HepG2 (cell line): Measurements from ENCODE around the gene AASS. TPM values are rescaled to one million over a fixed set of nuclear protein-coding genes. Genes with fewer than 3 reads are reported as not detected.
A peak's percentile ranks its signal among the peaks of the same experiment; 100 is the strongest.

Source experiments
- AHDC1 ChIP-seq: sonication (generic); formaldehyde crosslinking; IDR thresholded peaks from 2 replicates; pipeline ENCODE4 v1.5.1; 2020; ENCODE audit warnings: mild to moderate bottlenecking, missing genetic modification reagents, borderline replicate concordance
- CTCF ChIP-seq: sonication (generic); formaldehyde crosslinking; IDR thresholded peaks from 2 replicates; pipeline ENCODE4 v1.5.0; 2020; ENCODE audit warnings: mild to moderate bottlenecking, missing genetic modification reagents, moderate library complexity
- DDIT3 ChIP-seq: sonication (generic); formaldehyde crosslinking; IDR thresholded peaks from 2 replicates; pipeline ENCODE4 v1.4.0; 2020; ENCODE audit warnings: mild to moderate bottlenecking, missing genetic modification reagents
- HOXA3 ChIP-seq: sonication (generic); formaldehyde crosslinking; IDR thresholded peaks from 2 replicates; pipeline ENCODE4 v1.5.0; 2020; ENCODE audit warnings: missing genetic modification reagents
- HOXD1 ChIP-seq: sonication (generic); formaldehyde crosslinking; IDR thresholded peaks from 2 replicates; pipeline ENCODE4 v1.5.0; 2020; ENCODE audit warnings: missing genetic modification reagents
- JUND ChIP-seq: sonication (generic); formaldehyde crosslinking; IDR thresholded peaks from 2 replicates; pipeline ENCODE4 v1.8.0; 2022; ENCODE audit warnings: mild to moderate bottlenecking, missing genetic modification reagents
- MYPOP ChIP-seq: sonication (generic); formaldehyde crosslinking; IDR thresholded peaks from 2 replicates; pipeline ENCODE4 v1.8.1; 2023; ENCODE audit warnings: mild to moderate bottlenecking, moderate library complexity, missing genetic modification reagents
- RBM39 ChIP-seq: fragments of 200-400 bp; formaldehyde crosslinking; IDR thresholded peaks from one replicate; pipeline ENCODE4 v1.6.1; 2018; ENCODE audit warnings: antibody characterized with exemption, mild to moderate bottlenecking, low read depth, low read length; ENCODE audit not compliant: poor library complexity, severe bottlenecking
- RFXANK ChIP-seq: IDR thresholded peaks from 2 replicates; pipeline ENCODE4 v1.6.1; 2016
- RXRA ChIP-seq: sonication (generic); formaldehyde crosslinking; IDR thresholded peaks from 2 replicates; pipeline ENCODE4 v1.5.1; 2020; ENCODE audit warnings: missing genetic modification reagents
- SAP130 ChIP-seq: IDR thresholded peaks from 2 replicates; pipeline ENCODE4 v1.6.1; 2016; ENCODE audit warnings: low read depth
- TCF7 ChIP-seq: sonication (generic); IDR thresholded peaks from 2 replicates; pipeline ENCODE4 v1.6.1; 2016; ENCODE audit warnings: antibody characterized with exemption, low read depth
- UBTF ChIP-seq: sonication (generic); formaldehyde crosslinking; IDR thresholded peaks from 2 replicates; pipeline ENCODE4 v1.4.0; 2020; ENCODE audit warnings: mild to moderate bottlenecking, missing genetic modification reagents
- ZMYM4 ChIP-seq: sonication (generic); formaldehyde crosslinking; IDR thresholded peaks from 2 replicates; pipeline ENCODE4 v1.8.1; 2023; ENCODE audit warnings: mild to moderate bottlenecking, missing genetic modification reagents
- ZNF205 ChIP-seq: IDR thresholded peaks from 2 replicates; pipeline ENCODE4 v1.6.1; 2018; ENCODE audit warnings: missing biosample characterization, missing genetic modification reagents
- ZNF333 ChIP-seq: sonication (generic); formaldehyde crosslinking; IDR thresholded peaks from 2 replicates; pipeline ENCODE4 v1.4.0; 2020; ENCODE audit warnings: mild to moderate bottlenecking, missing genetic modification reagents, borderline replicate concordance
- ZNF670 ChIP-seq: sonication (generic); formaldehyde crosslinking; IDR thresholded peaks from 2 replicates; pipeline ENCODE4 v1.8.0; 2022; ENCODE audit warnings: mild to moderate bottlenecking, missing genetic modification reagents, borderline replicate concordance
- polyA plus RNA-seq, 8 experiments: library from polyadenylated mRNA; depleted of rRNA in 3 of 8; stranded (reverse) in 7 of 8; unstranded in 1 of 8; fragments of >200 nt; fragmentation: Illumina TruSeq in 4 of 8; extraction: Trizol in 4 of 8; gene quantifications; 2 replicates each; pipeline versions ENCODE4 v1.2.1 to v1.2.3, GENCODE V29; 2011 to 2016; ENCODE audit warnings: low read depth in 4 of 8, missing spikeins in 1 of 8, mixed read lengths in 1 of 8; ENCODE audit not compliant: insufficient read depth in 1 of 8
- total RNA-seq, 5 experiments: library from RNA; depleted of rRNA; stranded (reverse); fragments of >200 nt; fragmentation: Illumina TruSeq; extraction: Trizol; gene quantifications; 2 replicates each; pipeline ENCODE4 v1.2.3, GENCODE V29; 2016; ENCODE audit warnings: low read depth in 1 of 5

Gene AASS
- total and polyA plus RNA-seq, 2 of the 13 experiments (the other 11 are each of a cell fraction or from before 2014, with no cell fraction given): 11.6 to 43.9 TPM

- TF ChIP-seq CTCF: peak; percentile 36; the same call in 1 of the 2 replicates
- TF ChIP-seq HOXD1 (CRISPR knock-in tag): no peak
- peak; percentile 57 for TF ChIP-seq RXRA (CRISPR knock-in tag)
- TF ChIP-seq ZMYM4: peak; percentile 95
- TF ChIP-seq RFXANK: peak; percentile 95
- 0 out of 2 replicates have a peak, but pooled peaks have one; percentile 67 for TF ChIP-seq ZNF333
- no peak for TF ChIP-seq DDIT3 (CRISPR knock-in tag)
- 0 out of 2 replicates have a peak, but pooled peaks have one; percentile 10 for TF ChIP-seq AHDC1 (CRISPR knock-in tag)
- peak; percentile 91 for TF ChIP-seq HOXA3
- peak; percentile 66; the same call in 1 of the 2 replicates for TF ChIP-seq MYPOP (CRISPR knock-in tag)
- TF ChIP-seq TCF7: peak; percentile 50; the same call in 1 of the 2 replicates
- TF ChIP-seq JUND (CRISPR knock-in tag): no peak
- TF ChIP-seq ZNF205 (CRISPR knock-in tag): peak; percentile 48; the same call in 1 of the 2 replicates
- TF ChIP-seq ZNF670: 0 out of 2 replicates have a peak, but pooled peaks have one; percentile 40
- TF ChIP-seq UBTF (CRISPR knock-in tag): peak; percentile 92
- peak; percentile 89 for TF ChIP-seq SAP130 (CRISPR knock-in tag)
- TF ChIP-seq RBM39: peak; percentile 54
Observed at GRCh38 chr7:122143751-122144711, at the start of gene AASS (continued).
